HEK293T (cell line): ENCODE measurements around the gene APOA5.

Experiments
- CTCF ChIA-PET: fragments of 350-600 bp; formaldehyde crosslinking; extraction: SDS; loops from one replicate; lab custom pipeline; 2021; ENCODE audit warnings: antibody characterized with exemption, inconsistent platforms; lab: Yijun Ruan, JAX
- POLR2A ChIA-PET: fragments of 350-600 bp; formaldehyde crosslinking; extraction: SDS; loops from one replicate; lab custom pipeline; 2020; ENCODE audit warnings: antibody characterized with exemption, inconsistent platforms; lab: Yijun Ruan, JAX
- DNase-seq: peaks from one replicate; pipeline ENCODE4 v3.0.0; 2012; ENCODE audit warnings: mixed read lengths; ENCODE audit errors: extremely low spot score
- ARNT ChIP-seq: fragments of 450-650 bp; IDR thresholded peaks from 2 replicates; pipeline ENCODE4 v1.6.1; 2017; ENCODE audit warnings: mild to moderate bottlenecking
- BHLHE40 ChIP-seq: fragments of 450-650 bp; IDR thresholded peaks from 2 replicates; pipeline ENCODE4 v1.6.1; 2016; ENCODE audit warnings: mild to moderate bottlenecking, moderate library complexity, borderline replicate concordance
- CTBP1 ChIP-seq: fragments of 450-650 bp; IDR thresholded peaks from 2 replicates; pipeline ENCODE4 v1.6.1; 2016; ENCODE audit warnings: borderline replicate concordance
- ELF4 ChIP-seq: fragments of 450-650 bp; IDR thresholded peaks from 2 replicates; pipeline ENCODE4 v1.6.1; 2017; ENCODE audit warnings: antibody characterized with exemption
- FOXA1 ChIP-seq: fragments of 450-650 bp; IDR thresholded peaks from 2 replicates; pipeline ENCODE4 v1.6.1; 2016; ENCODE audit warnings: mild to moderate bottlenecking
- FOXK2 ChIP-seq: fragments of 450-650 bp; IDR thresholded peaks from 2 replicates; pipeline ENCODE4 v1.6.1; 2016; ENCODE audit warnings: mild to moderate bottlenecking
- FOXM1 ChIP-seq: fragments of 450-650 bp; IDR thresholded peaks from 2 replicates; pipeline ENCODE4 v1.6.1; 2017; ENCODE audit warnings: mild to moderate bottlenecking, borderline replicate concordance
- HDGF ChIP-seq: fragments of 450-650 bp; IDR thresholded peaks from 2 replicates; pipeline ENCODE4 v1.6.1; 2017; ENCODE audit warnings: antibody characterized with exemption, borderline replicate concordance
- L3MBTL2 ChIP-seq: fragments of 450-650 bp; conservative IDR thresholded peaks from 2 replicates; pipeline ENCODE4 v1.6.1; 2016; ENCODE audit warnings: mild to moderate bottlenecking
- LEF1 ChIP-seq: fragments of 450-650 bp; IDR thresholded peaks from 2 replicates; pipeline ENCODE4 v1.6.1; 2017; ENCODE audit warnings: mild to moderate bottlenecking, borderline replicate concordance
- NFRKB ChIP-seq: fragments of 450-650 bp; IDR thresholded peaks from 2 replicates; pipeline ENCODE4 v1.6.1; 2016; ENCODE audit warnings: mild to moderate bottlenecking, moderate library complexity
- SP1 ChIP-seq: fragments of 450-650 bp; IDR thresholded peaks from 2 replicates; pipeline ENCODE4 v1.6.1; 2017
- SUZ12 ChIP-seq: fragments of 450-650 bp; IDR thresholded peaks from 2 replicates; pipeline ENCODE4 v1.6.1; 2016; ENCODE audit warnings: mild to moderate bottlenecking
- TARDBP ChIP-seq: fragments of 450-650 bp; IDR thresholded peaks from 2 replicates; pipeline ENCODE4 v1.6.1; 2016
- ZNF384 ChIP-seq: fragments of 450-650 bp; IDR thresholded peaks from 2 replicates; pipeline ENCODE4 v1.6.1; 2016
- TF ChIP-seq, protein P1 (sequence below): fragments of 450-650 bp; IDR thresholded peaks from 2 replicates; pipeline ENCODE4 v1.6.1; 2016

APOA5 gene

DNA sequence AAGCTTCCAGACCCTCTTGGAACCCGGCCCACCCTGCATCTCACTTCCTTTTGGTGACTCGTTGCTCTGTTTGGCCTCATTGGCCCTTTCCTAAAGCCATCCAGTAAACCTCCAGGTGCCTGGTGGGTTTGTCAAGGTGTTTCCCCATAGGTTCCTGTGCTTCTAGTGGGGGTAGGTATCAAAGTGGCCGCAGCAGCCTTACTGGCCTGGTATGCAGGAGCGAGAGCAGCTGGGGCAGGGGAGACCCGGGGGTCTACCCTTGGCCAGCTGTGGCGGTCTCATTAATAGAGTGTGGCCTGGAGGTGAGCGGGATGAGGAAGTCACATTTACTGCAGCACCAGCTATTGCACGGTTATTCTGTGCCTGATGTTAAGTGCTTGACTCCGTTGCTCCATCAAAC, 27.4 kb upstream of the APOA5 start:
- ChIA-PET CTCF (no interaction called here), POLR2A (no interaction called here)
- DNase-seq, result no peak
- TF ChIP-seq L3MBTL2, result no peak
- TF ChIP-seq FOXM1, result no peak
- TF ChIP-seq SP1, result no peak
- no peak for TF ChIP-seq SUZ12
- no peak for TF ChIP-seq NFRKB
- TF ChIP-seq FOXA1, result no peak
- no peak for TF ChIP-seq TARDBP
- no peak for TF ChIP-seq CTBP1
- no peak for TF ChIP-seq ELF4

DNA sequence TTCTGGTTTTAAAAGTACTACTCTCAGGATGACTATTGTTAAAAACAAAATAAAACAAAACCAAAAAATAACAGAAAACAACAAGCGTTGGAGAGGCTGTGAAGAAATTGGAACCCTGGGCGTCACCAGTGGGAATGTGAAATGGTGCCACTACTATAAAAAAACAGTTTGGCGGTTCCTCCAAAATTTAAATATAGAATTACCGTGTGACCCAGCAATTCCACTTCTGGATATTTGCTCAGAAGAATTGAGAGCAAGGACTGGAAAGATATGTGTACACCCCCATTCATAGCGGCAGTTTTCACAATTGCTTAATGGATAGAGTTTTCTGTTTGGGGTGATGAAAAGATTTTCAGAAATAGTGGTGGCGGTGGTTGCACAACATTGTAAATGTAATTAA, 22.8 kb upstream of the APOA5 start:
- TF ChIP-seq, protein P1, sequence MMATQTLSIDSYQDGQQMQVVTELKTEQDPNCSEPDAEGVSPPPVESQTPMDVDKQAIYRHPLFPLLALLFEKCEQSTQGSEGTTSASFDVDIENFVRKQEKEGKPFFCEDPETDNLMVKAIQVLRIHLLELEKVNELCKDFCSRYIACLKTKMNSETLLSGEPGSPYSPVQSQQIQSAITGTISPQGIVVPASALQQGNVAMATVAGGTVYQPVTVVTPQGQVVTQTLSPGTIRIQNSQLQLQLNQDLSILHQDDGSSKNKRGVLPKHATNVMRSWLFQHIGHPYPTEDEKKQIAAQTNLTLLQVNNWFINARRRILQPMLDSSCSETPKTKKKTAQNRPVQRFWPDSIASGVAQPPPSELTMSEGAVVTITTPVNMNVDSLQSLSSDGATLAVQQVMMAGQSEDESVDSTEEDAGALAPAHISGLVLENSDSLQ, result no peak
- TF ChIP-seq ELF4 (no peak), FOXM1 (no peak), SP1 (no peak), HDGF (no peak), ARNT (no peak), CTBP1 (no peak), BHLHE40 (no peak), SUZ12 (no peak), FOXA1 (no peak), LEF1 (no peak), FOXK2 (no peak)
- no peak for DNase-seq
- CTCF ChIA-PET, result interaction anchor here (2.2 kb wide), 1 partner anchor 22 kb away, joined by 9 read pairs; no protein-coding TSS in a partner anchor
- POLR2A ChIA-PET, result no interaction called here

DNA sequence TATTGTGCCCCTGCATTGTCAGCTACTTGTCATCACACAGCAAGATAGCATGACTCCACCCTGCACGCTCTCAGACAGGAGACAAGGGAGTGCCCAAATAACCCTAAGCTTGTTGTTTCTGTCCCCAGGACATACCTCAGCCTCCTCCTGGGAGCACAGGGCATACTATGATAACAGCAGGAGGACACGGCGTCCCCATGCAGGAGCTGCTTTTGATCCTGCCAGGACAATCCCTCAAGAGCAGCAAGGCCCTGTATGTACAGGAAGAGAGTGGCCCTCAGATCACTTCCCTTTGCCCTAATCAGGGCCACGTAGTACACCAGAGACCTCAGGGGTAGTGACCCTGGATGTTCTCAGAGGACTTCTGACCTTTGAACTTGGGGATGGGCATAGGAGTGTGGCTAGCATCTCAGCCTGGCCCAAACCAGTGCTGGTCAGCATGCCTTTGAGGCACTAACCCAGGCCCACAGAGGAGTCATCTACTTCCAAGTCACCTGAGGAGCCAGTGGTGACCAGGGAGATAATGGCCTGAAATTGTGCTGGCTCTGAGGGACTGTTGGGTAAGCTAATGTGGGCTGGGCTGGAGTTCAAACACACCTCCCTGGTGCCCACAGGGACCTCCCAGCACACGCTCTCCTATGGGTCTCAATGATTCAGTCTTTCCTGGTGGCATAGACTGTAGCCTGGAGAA, 22.2 kb upstream of the APOA5 start:
- TF ChIP-seq NFRKB, result no peak
- no peak for TF ChIP-seq ELF4
- TF ChIP-seq CTBP1, result no peak
- TF ChIP-seq FOXM1, result no peak
- no peak for TF ChIP-seq L3MBTL2
- ChIA-PET CTCF (interaction anchor here (0.6 to 2.2 kb wide), 4 partner anchors 22 to 71 kb away, joined by 3 to 9 read pairs (median 4); partner anchors contain the start of gene APOA5), POLR2A (interaction anchor here (0.8 to 2.0 kb wide), 3 partner anchors 9 to 41 kb away, joined by 3 to 7 read pairs (median 4); partner anchors contain the start of gene BUD13)
- DNase-seq, result no peak

DNA sequence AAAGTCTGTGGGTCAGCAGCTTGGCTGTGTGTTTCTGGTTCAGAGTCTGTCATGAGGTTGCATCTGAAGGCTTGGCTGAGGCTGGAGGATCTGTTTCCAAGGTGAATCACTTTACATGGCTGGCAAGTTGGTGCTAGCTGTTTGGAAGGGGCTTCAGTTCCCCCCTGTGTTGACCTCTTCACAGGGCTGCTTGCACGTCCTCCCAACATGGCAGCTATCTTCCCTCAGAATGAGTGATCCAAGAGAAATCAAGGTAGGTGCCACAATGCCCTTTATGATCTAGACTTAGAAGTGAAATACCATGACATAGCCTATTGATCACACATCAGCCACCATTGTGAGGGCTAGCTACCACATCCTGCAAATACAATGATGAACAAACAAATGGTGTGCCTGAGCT, 21.5 kb upstream of the APOA5 start:
- no peak for DNase-seq
- POLR2A ChIA-PET, result interaction anchor here (0.8 to 2.0 kb wide), 3 partner anchors 8 to 40 kb away, joined by 3 to 7 read pairs (median 4); partner anchors contain the start of gene BUD13
- TF ChIP-seq FOXA1 (no peak), ZNF384 (no peak), TARDBP (no peak), HDGF (no peak), SUZ12 (no peak), CTBP1 (no peak), LEF1 (no peak), FOXK2 (no peak), SP1 (no peak), NFRKB (no peak), ELF4 (no peak), FOXM1 (no peak), BHLHE40 (no peak), L3MBTL2 (no peak), ARNT (no peak)
- TF ChIP-seq, protein P1, result no peak
- CTCF ChIA-PET, result interaction anchor here (0.6 to 2.2 kb wide), 4 partner anchors 22 to 70 kb away, joined by 3 to 9 read pairs (median 4); partner anchors contain the start of gene APOA5

DNA sequence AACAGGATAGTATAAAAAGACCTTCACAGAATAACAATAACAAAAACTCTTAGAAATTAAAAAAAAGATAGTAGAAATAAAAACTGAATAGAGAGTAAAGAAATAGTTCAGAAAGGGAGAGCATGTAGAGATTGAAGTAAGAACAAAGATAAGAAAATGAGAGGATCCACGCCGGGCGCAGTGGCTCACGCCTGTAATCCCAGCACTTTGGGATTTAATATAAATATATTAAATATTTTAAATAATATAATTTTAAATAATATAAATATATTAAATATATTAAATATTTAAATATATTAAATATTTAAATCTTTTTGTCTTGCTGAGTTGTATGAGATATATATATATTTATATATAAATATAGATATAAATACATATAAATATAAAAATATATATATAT, 20.4 kb upstream of the APOA5 start:
- CTCF ChIA-PET, result interaction anchor here (2.2 kb wide), 1 partner anchor 24 kb away, joined by 9 read pairs; no protein-coding TSS in a partner anchor
- POLR2A ChIA-PET, result interaction anchor here (2.0 kb wide), 1 partner anchor 24 kb away, joined by 7 read pairs; no protein-coding TSS in a partner anchor
- TF ChIP-seq FOXM1 (no peak), ARNT (no peak), ELF4 (no peak), ZNF384 (no peak), SUZ12 (no peak), L3MBTL2 (no peak), BHLHE40 (no peak), LEF1 (no peak), FOXK2 (no peak)
- TF ChIP-seq, protein P1, result no peak
- no peak for DNase-seq

DNA sequence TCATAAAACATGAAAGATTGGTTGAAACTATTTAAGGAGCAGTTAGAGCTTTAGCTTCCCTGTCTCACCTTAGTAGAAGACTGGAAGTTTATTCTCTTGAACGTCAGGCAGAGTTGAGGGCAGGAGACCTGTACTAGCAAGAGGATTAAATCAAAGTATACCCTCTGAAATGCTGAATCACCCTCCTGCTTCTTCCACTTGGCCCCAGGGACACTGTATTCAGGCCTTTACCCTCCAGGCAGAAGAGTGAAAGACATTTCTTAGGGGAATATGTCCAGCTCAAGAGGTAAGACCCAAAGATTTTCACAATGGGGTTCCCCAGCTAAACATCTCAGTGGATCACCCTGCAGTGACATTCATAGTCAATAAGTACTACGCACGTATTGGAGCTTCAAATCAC, 19.5 kb upstream of the APOA5 start:
- ChIA-PET CTCF (no interaction called here), POLR2A (interaction anchor here (0.8 kb wide), 1 partner anchor 18 kb away, joined by 3 read pairs; the partner anchor contains the start of gene APOC3)
- DNase-seq, result no peak
- TF ChIP-seq, protein P1, result no peak
- TF ChIP-seq TARDBP (no peak), SP1 (no peak), L3MBTL2 (no peak), ARNT (no peak), ELF4 (no peak), SUZ12 (no peak), ZNF384 (no peak), FOXM1 (no peak), LEF1 (no peak), CTBP1 (no peak), BHLHE40 (no peak), NFRKB (no peak), FOXA1 (no peak), FOXK2 (no peak), HDGF (no peak)
